Heart left ventricle (tissue), 16 donors: ENCODE data around the gene FETUB. TPM values are rescaled to one million over a fixed set of nuclear protein-coding genes. Genes with fewer than 3 reads are reported as not detected.

ENCODE experiments used
- ATAC-seq, 4 donors: fragments of 200-7000 bp; cut with Tn5 transposase; one replicate each; pipeline ENCODE4 v1.9.1; 2020 to 2022; ENCODE audit warnings: moderate library complexity in 4 of 4, mild to moderate bottlenecking in 3 of 4, moderate number of reproducible peaks in 1 of 4
- DNase-seq, 5 donors: peaks; one replicate each; pipeline ENCODE4 v3.0.0-alpha.2; 2020
- H3K27ac ChIP-seq, 12 donors: fragments of 200-600 bp; sonication (generic) in 4 of 12; one replicate each; pipeline versions ENCODE4 v1.5.0 to v1.8.0; 2016 to 2022; ENCODE audit warnings: mild to moderate bottlenecking in 2 of 12
- H3K27me3 ChIP-seq, 9 donors: fragments of 200-600 bp; sonication (generic) in 2 of 9; one replicate each; pipeline versions ENCODE4 v1.5.1 to v1.8.0; 2016 to 2022; ENCODE audit warnings: mild to moderate bottlenecking in 3 of 9
- H3K36me3 ChIP-seq, 9 donors: fragments of 200-600 bp; sonication (generic) in 2 of 9; one replicate each; pipeline versions ENCODE4 v1.5.0 to v1.8.0; 2018 to 2022; ENCODE audit warnings: mild to moderate bottlenecking in 2 of 9
- H3K4me1 ChIP-seq, 12 donors: fragments of 200-600 bp; sonication (generic) in 4 of 12; one replicate each; pipeline versions ENCODE4 v1.5.0 to v1.8.0; 2016 to 2022; ENCODE audit warnings: mild to moderate bottlenecking in 3 of 12
- H3K4me3 ChIP-seq, 12 donors: fragments of 200-600 bp; sonication (generic) in 4 of 12; one replicate each; pipeline versions ENCODE4 v1.5.0 to v1.8.0; 2017 to 2022; ENCODE audit warnings: mild to moderate bottlenecking in 9 of 12, moderate library complexity in 4 of 12
- H3K9me3 ChIP-seq, 12 donors: fragments of 200-600 bp; sonication (generic) in 4 of 12; one replicate each; pipeline versions ENCODE4 v1.5.0 to v1.8.0; 2016 to 2022; ENCODE audit warnings: mild to moderate bottlenecking in 1 of 12
- POLR2A ChIP-seq, 2 donors: fragments of 450-650 bp; IDR thresholded peaks; one replicate each; pipeline ENCODE4 v1.6.1; 2017; ENCODE audit warnings: antibody characterized with exemption in 2 of 2, mild to moderate bottlenecking in 2 of 2, moderate library complexity in 2 of 2
- WGBS, 4 donors: extraction: QIAGEN DNeasy Blood & Tissue Kit in 2 of 4; methylation state at CpG; one replicate each; pipeline versions ENCODE4 v1.1.5 to v1.1.7; 2013 to 2018; 5-methylcytosine and 5-hydroxymethylcytosine counted together
- intact Hi-C, 10 donors: fragments of 100-400 bp; cut with DNase I; formaldehyde crosslinking; loops; one replicate each; pipeline versions ENCODE4 v1.11.1 to v1.14.2; 2022
- polyA plus RNA-seq, 2 donors: library from polyadenylated mRNA; stranded (reverse); fragments of 200-250 nt; gene quantifications; one replicate each; pipeline ENCODE4 v1.2.3, GENCODE V29; 2013
- total RNA-seq, 9 donors: library from RNA; depleted of rRNA in 2 of 9; stranded (reverse); fragments of >200 nt in 2 of 9; fragmentation: NEBNext Ultra II Directional in 3 of 9; extraction: Animal tissue kit (Norgen Biotek cat#: 25700) in 3 of 9; gene quantifications; one replicate each; pipeline versions ENCODE4 v1.1.0 to v1.2.4, GENCODE V29; 2016 to 2023
- TF ChIP-seq, protein P1 (sequence below), 12 donors: fragments of 200-600 bp; sonication (generic) in 4 of 12; IDR thresholded peaks; one replicate each; pipeline versions ENCODE4 v1.5.0 to v1.8.0; 2018 to 2022; ENCODE audit warnings: antibody characterized with exemption in 12 of 12, mild to moderate bottlenecking in 5 of 12
- donor health status: ischemic (EF 13 %, LVEDD 7.1; RV severe dilation, severe dysfunction).
- donor health status: healthy with polysubstance abuse.
- donor health status: DM: no; HTN: yes; CAD: no.
- donor health status: DM: no; HTN: no; CAD: no.
- donor health status: ischemic (EF 25% LVEDD 6.9; RV normal size, moderate dysfunction).
- donor health status: ischemic (EF 25% LVEDD 5.7; RV mildly dilated, moderate dysfunction).
- donor health status: healthy.
- donor health status: DM: yes; HTN: yes; CAD: no.
- donor health status: ischemic (EF 35%, LVEDD 5.7; RV mildly dilated, moderate dysfunction).
- donor health status: nonischemic (EF 11% LVEDD 7.7; RV severe dilation, severe dysfunction).
- donor health status: DM: yes; HTN: yes; CAD: no.
- donor health status: PGD.
- donor health status: ischemic (EF 29% LVEDD 5.4; RV normal size, mild dysfunction).
- donor health status: nonischemic (EF 23%, LVEDD 6.1; RV moderate dilation, normal function).

The FETUB gene
- total and polyA plus RNA-seq, 11 donors, result 0.14 TPM; not detected in 10

- TF ChIP-seq POLR2A (IDR thresholded peaks at IDR 0.05), result no peak
- TF ChIP-seq, protein P1, sequence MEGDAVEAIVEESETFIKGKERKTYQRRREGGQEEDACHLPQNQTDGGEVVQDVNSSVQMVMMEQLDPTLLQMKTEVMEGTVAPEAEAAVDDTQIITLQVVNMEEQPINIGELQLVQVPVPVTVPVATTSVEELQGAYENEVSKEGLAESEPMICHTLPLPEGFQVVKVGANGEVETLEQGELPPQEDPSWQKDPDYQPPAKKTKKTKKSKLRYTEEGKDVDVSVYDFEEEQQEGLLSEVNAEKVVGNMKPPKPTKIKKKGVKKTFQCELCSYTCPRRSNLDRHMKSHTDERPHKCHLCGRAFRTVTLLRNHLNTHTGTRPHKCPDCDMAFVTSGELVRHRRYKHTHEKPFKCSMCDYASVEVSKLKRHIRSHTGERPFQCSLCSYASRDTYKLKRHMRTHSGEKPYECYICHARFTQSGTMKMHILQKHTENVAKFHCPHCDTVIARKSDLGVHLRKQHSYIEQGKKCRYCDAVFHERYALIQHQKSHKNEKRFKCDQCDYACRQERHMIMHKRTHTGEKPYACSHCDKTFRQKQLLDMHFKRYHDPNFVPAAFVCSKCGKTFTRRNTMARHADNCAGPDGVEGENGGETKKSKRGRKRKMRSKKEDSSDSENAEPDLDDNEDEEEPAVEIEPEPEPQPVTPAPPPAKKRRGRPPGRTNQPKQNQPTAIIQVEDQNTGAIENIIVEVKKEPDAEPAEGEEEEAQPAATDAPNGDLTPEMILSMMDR (IDR thresholded peaks at IDR 0.05), result no peak
These were observed 23.3 kb downstream of the FETUB start for GRCh38 chr3:186663361-186664118.

DNA sequence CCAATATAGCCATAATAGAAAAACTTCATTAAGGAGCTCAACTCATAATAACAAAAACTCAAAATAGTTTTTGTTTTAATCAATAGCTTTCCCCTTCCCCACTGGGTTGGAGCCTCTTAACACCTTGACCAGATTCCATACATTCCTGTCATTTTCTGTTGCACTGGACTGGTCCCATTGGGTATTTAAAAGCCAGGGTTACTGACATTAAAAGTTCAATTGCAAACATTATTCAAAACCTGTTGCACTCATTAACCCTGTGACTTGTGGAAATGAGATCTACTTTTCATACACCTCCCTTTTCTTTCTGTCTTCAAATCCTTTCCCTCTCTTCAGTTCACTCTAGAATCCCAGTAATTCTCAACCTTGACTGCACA, 23.9 kb downstream of the FETUB start:
- TF ChIP-seq, protein P1 (IDR thresholded peaks at IDR 0.05), result no peak
- TF ChIP-seq POLR2A (IDR thresholded peaks at IDR 0.05), result no peak
- Histone ChIP-seq H3K36me3 (no peaks in the 10 kb centered on the region), H3K27me3 (peaks cover 0 to 9% (median 0%) of the 10 kb centered on the region in 9 donors), H3K9me3 (no peaks in the 10 kb centered on the region), H3K4me3 (no peak overlapping the region), H3K27ac (no peak overlapping the region), H3K4me1 (no peaks in the 10 kb centered on the region)
- ATAC-seq, result no peak
- DNase-seq, result no peak
- intact Hi-C loops, result no loop called here

More at GRCh38 chr3:186663361-186664118, 23.3 kb downstream of the FETUB start:
- no peak for ATAC-seq
- Histone ChIP-seq H3K27me3 (peaks cover 0 to 9% (median 0%) of the 10 kb centered on the region in 9 donors), H3K36me3 (no peaks in the 10 kb centered on the region), H3K4me1 (no peaks in the 10 kb centered on the region), H3K4me3 (no peak overlapping the region), H3K9me3 (no peaks in the 10 kb centered on the region), H3K27ac (no peak overlapping the region)
- 45 to 50% (median 47%) methylated on average over 7 of the region's 7 CpGs for WGBS, 4 donors
- no peak for DNase-seq
- intact Hi-C loops, result no loop called here

DNA sequence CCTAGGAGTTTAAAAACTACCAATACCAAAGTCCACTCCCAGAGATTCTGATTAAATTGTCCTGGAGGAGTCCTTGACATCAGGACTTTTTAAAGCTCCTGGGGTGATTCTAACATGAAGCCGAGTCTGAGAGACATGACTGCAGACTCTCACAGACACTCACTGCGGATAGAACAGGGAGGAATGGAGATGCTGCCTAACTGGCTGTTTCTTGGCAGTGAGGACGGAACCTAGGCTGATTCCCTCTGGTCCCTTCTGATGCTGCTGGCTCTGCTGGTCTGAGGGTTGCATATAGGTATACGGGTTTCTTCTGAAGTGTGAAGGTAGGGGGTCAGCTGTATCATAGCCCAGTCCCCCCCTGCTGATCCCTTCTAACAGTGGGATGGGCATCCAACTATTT, 24.3 kb downstream of the FETUB start:
- ATAC-seq, result no peak

GRCh38 chr3:186665625-186666188, 25.5 kb downstream of the FETUB start, which contains the start of gene HRG:
Gene HRG, plus strand, starts transcription at chr3:186666014. Its CDS starts 18 bp downstream, at chr3:186666032.
- DNase-seq, result no peak
- ATAC-seq, result no peak
- Histone ChIP-seq H3K4me3 (no peak within 1 kb of the TSS), H3K9me3 (no peaks in the 10 kb centered on the region), H3K27me3 (peaks cover 0 to 9% (median 0%) of the 10 kb centered on the region in 9 donors), H3K36me3 (no peaks in the 10 kb centered on the region), H3K27ac (no peak within 1 kb of the TSS), H3K4me1 (no peaks in the 10 kb centered on the region)
- WGBS, 4 donors, result 85 to 91% (median 87%) methylated on average over 8 of the region's 8 CpGs
- TF ChIP-seq, protein P1 (IDR thresholded peaks at IDR 0.05), result no peak
- no peak for TF ChIP-seq POLR2A (IDR thresholded peaks at IDR 0.05)
- intact Hi-C loops, result no loop called here

More for the DNA sequence above, 24.3 kb downstream of the FETUB start:
- no peaks in the 10 kb centered on the region for H3K9me3 ChIP-seq
- no peaks in the 10 kb centered on the region for H3K36me3 ChIP-seq
- peaks cover 0 to 9% (median 0%) of the 10 kb centered on the region in 9 donors for H3K27me3 ChIP-seq
- H3K4me1 ChIP-seq, result no peaks in the 10 kb centered on the region
- TF ChIP-seq POLR2A (IDR thresholded peaks at IDR 0.05), result no peak
- TF ChIP-seq, protein P1 (IDR thresholded peaks at IDR 0.05), result no peak
- H3K27ac ChIP-seq, result no peak overlapping the region
- intact Hi-C loops, result no loop called here
- no peak overlapping the region for H3K4me3 ChIP-seq
- 54 to 61% (median 59%) methylated on average over 4 of the region's 4 CpGs for WGBS, 4 donors
- no peak for DNase-seq
